ENCODE measurements around the gene GNAI1.

Gene GNAI1

DNA sequence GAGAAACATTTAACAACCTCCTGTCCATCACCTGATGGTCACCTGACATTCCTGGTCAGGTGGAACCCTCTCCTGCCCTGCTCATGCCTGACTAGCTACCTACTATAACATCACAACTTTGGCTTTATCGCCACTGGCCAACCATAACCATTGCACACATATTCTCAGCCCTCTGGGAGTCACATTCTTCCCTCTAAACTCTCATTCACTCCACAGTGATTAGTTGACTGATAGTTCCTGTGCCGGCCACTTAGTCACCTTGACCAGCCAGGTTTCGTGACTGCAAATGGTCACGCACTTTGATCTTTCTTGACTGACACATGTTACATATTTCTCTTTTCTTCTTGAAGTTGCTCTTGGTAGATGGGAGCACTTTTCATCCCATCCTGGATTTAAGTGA lies 50.1 kb downstream of the GNAI1 start:
- Histone ChIP-seq H3K4me2 (ENCODE audit: low read length) (no peak overlapping the region), H3K27me3 (ENCODE audit: control insufficient read depth, low read length) (no peaks in the 10 kb centered on the region), H3K36me3 (ENCODE audit: control insufficient read depth, low read length) (no peaks in the 10 kb centered on the region), H3K9me2 (replicated peaks; ENCODE audit: control insufficient read depth, low read length) (no peaks in the 10 kb centered on the region), H3K4me3 (ENCODE audit: low read length) (no peak overlapping the region), H3K9me3 (ENCODE audit: control insufficient read depth, insufficient read depth, low read length) (no peaks in the 10 kb centered on the region), H3K27ac (ENCODE audit: low read depth, low read length) (no peak overlapping the region), H4K20me1 (ENCODE audit: control insufficient read depth, insufficient read depth, low read depth, low read length) (no peaks in the 10 kb centered on the region), H3K4me1 (ENCODE audit: control insufficient read depth, low read length) (no peaks in the 10 kb centered on the region), H3F3A (ENCODE audit: control insufficient read depth, insufficient read depth) (no peaks in the 10 kb centered on the region), H3K79me2 (ENCODE audit: control insufficient read depth, low read length) (no peaks in the 10 kb centered on the region)
- no peak for TF ChIP-seq EZH2phosphoT487 (IDR thresholded peaks at IDR 0.05; ENCODE audit: borderline replicate concordance, low read length)
- TF ChIP-seq, protein P1, sequence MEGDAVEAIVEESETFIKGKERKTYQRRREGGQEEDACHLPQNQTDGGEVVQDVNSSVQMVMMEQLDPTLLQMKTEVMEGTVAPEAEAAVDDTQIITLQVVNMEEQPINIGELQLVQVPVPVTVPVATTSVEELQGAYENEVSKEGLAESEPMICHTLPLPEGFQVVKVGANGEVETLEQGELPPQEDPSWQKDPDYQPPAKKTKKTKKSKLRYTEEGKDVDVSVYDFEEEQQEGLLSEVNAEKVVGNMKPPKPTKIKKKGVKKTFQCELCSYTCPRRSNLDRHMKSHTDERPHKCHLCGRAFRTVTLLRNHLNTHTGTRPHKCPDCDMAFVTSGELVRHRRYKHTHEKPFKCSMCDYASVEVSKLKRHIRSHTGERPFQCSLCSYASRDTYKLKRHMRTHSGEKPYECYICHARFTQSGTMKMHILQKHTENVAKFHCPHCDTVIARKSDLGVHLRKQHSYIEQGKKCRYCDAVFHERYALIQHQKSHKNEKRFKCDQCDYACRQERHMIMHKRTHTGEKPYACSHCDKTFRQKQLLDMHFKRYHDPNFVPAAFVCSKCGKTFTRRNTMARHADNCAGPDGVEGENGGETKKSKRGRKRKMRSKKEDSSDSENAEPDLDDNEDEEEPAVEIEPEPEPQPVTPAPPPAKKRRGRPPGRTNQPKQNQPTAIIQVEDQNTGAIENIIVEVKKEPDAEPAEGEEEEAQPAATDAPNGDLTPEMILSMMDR (IDR thresholded peaks at IDR 0.05; ENCODE audit: low read depth, low read length, poor library complexity, severe bottlenecking), result no peak

DNA sequence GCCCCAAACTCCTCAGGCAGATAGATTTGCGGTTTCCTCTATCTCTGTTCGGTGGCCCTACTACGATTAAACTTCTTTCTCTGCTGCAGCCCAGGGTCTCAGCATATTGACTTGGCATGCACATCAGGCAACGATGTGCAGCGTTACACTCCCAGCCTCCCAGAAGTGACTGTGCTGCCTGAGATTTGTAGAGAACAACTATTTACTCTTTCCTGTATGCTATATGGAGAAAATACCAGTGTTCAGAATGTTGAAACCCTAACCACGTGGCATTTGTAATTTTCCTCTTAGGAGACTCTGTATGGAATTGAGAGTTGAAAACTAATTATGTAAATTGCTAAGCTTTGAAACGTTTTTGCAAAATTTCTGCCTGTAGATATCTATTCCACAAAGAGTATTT lies 50.9 kb downstream of the GNAI1 start:
- no peak overlapping the region for H3K4me2 ChIP-seq (ENCODE audit: low read length)
- H3K9me2 ChIP-seq (replicated peaks; ENCODE audit: control insufficient read depth, low read length), result no peaks in the 10 kb centered on the region
- H3K79me2 ChIP-seq (ENCODE audit: control insufficient read depth, low read length), result no peaks in the 10 kb centered on the region
- H3K4me3 ChIP-seq (ENCODE audit: low read length), result no peak overlapping the region
- H4K20me1 ChIP-seq (ENCODE audit: control insufficient read depth, insufficient read depth, low read depth, low read length), result no peaks in the 10 kb centered on the region
- H3K4me1 ChIP-seq (ENCODE audit: control insufficient read depth, low read length), result no peaks in the 10 kb centered on the region
- TF ChIP-seq, protein P1 (IDR thresholded peaks at IDR 0.05; ENCODE audit: low read depth, low read length, poor library complexity, severe bottlenecking), result no peak
- no peak for TF ChIP-seq EZH2phosphoT487 (IDR thresholded peaks at IDR 0.05; ENCODE audit: borderline replicate concordance, low read length)
- no peaks in the 10 kb centered on the region for H3K27me3 ChIP-seq (ENCODE audit: control insufficient read depth, low read length)
- H3K27ac ChIP-seq (ENCODE audit: low read depth, low read length), result no peak overlapping the region
- no peaks in the 10 kb centered on the region for H3K9me3 ChIP-seq (ENCODE audit: control insufficient read depth, insufficient read depth, low read length)
- H3K36me3 ChIP-seq (ENCODE audit: control insufficient read depth, low read length), result no peaks in the 10 kb centered on the region
- no peaks in the 10 kb centered on the region for H3F3A ChIP-seq (ENCODE audit: control insufficient read depth, insufficient read depth)

DNA sequence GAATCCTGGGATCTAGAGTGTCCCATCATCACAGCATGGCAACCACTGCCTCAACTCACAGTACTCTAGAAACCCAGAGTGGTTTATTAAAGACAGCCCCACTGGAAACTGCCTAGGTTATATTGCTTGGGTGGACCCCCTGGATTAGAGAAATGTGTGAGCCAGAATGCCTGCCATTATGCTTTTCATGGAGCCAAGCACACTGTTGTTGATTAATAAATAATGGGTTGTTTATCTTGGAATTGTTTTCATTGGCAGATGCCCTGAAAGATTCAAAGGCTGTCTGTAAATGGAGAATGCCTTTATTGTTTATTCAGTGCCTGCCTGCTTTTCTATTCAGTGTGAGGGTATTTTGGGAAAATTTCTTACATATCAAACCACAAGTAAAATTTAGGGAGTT lies 52.1 kb downstream of the GNAI1 start:
- Histone ChIP-seq H3K4me2 (ENCODE audit: low read length) (no peak overlapping the region), H3K36me3 (ENCODE audit: control insufficient read depth, low read length) (no peaks in the 10 kb centered on the region), H3K4me1 (ENCODE audit: control insufficient read depth, low read length) (no peaks in the 10 kb centered on the region), H3K27me3 (ENCODE audit: control insufficient read depth, low read length) (no peaks in the 10 kb centered on the region), H4K20me1 (ENCODE audit: control insufficient read depth, insufficient read depth, low read depth, low read length) (no peaks in the 10 kb centered on the region), H3K27ac (ENCODE audit: low read depth, low read length) (no peak overlapping the region), H3K79me2 (ENCODE audit: control insufficient read depth, low read length) (no peaks in the 10 kb centered on the region), H3K4me3 (ENCODE audit: low read length) (no peak overlapping the region), H3K9me2 (replicated peaks; ENCODE audit: control insufficient read depth, low read length) (no peaks in the 10 kb centered on the region), H3K9me3 (ENCODE audit: control insufficient read depth, insufficient read depth, low read length) (no peaks in the 10 kb centered on the region), H3F3A (ENCODE audit: control insufficient read depth, insufficient read depth) (no peaks in the 10 kb centered on the region)
- TF ChIP-seq EZH2phosphoT487 (IDR thresholded peaks at IDR 0.05; ENCODE audit: borderline replicate concordance, low read length), result no peak
- TF ChIP-seq, protein P1 (IDR thresholded peaks at IDR 0.05; ENCODE audit: low read depth, low read length, poor library complexity, severe bottlenecking), result no peak

DNA sequence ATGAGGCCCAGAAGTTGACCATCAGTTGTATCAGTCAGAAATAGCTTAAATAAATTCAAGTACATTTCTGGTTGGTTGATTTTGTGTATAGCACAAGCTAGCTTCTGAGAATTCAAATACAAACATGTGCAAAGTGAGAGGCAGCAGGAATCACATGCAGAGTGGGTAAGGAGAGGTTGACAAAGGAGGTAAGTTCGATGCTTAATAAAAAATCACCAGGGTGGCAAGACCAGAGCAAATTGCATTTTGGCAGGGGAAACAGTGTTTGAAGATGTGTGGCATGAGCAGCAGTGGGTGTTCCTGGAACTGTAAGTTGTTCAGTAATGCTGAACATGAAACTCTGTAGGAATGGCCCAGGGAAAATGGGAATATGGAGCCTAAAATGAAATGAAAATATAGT lies 52.6 kb downstream of the GNAI1 start:
- TF ChIP-seq EZH2phosphoT487 (IDR thresholded peaks at IDR 0.05; ENCODE audit: borderline replicate concordance, low read length), result no peak
- TF ChIP-seq, protein P1 (IDR thresholded peaks at IDR 0.05; ENCODE audit: low read depth, low read length, poor library complexity, severe bottlenecking), result no peak
- H3K9me3 ChIP-seq (ENCODE audit: control insufficient read depth, insufficient read depth, low read length), result no peaks in the 10 kb centered on the region
- no peaks in the 10 kb centered on the region for H4K20me1 ChIP-seq (ENCODE audit: control insufficient read depth, insufficient read depth, low read depth, low read length)
- no peaks in the 10 kb centered on the region for H3K9me2 ChIP-seq (replicated peaks; ENCODE audit: control insufficient read depth, low read length)
- H3F3A ChIP-seq (ENCODE audit: control insufficient read depth, insufficient read depth), result no peaks in the 10 kb centered on the region
- no peaks in the 10 kb centered on the region for H3K4me1 ChIP-seq (ENCODE audit: control insufficient read depth, low read length)
- H3K79me2 ChIP-seq (ENCODE audit: control insufficient read depth, low read length), result no peaks in the 10 kb centered on the region
- no peak overlapping the region for H3K27ac ChIP-seq (ENCODE audit: low read depth, low read length)
- H3K36me3 ChIP-seq (ENCODE audit: control insufficient read depth, low read length), result no peaks in the 10 kb centered on the region
- H3K4me2 ChIP-seq (ENCODE audit: low read length), result no peak overlapping the region
- H3K27me3 ChIP-seq (ENCODE audit: control insufficient read depth, low read length), result no peaks in the 10 kb centered on the region
- no peak overlapping the region for H3K4me3 ChIP-seq (ENCODE audit: low read length)
